ENCODE data around the gene SLC30A10. TPM values are rescaled to one million over a fixed set of nuclear protein-coding genes. Genes with fewer than 3 reads are reported as not detected.

The SLC30A10 gene
- total RNA-seq (not detected), polyA plus RNA-seq (not detected), total RNA-seq (not detected)

DNA sequence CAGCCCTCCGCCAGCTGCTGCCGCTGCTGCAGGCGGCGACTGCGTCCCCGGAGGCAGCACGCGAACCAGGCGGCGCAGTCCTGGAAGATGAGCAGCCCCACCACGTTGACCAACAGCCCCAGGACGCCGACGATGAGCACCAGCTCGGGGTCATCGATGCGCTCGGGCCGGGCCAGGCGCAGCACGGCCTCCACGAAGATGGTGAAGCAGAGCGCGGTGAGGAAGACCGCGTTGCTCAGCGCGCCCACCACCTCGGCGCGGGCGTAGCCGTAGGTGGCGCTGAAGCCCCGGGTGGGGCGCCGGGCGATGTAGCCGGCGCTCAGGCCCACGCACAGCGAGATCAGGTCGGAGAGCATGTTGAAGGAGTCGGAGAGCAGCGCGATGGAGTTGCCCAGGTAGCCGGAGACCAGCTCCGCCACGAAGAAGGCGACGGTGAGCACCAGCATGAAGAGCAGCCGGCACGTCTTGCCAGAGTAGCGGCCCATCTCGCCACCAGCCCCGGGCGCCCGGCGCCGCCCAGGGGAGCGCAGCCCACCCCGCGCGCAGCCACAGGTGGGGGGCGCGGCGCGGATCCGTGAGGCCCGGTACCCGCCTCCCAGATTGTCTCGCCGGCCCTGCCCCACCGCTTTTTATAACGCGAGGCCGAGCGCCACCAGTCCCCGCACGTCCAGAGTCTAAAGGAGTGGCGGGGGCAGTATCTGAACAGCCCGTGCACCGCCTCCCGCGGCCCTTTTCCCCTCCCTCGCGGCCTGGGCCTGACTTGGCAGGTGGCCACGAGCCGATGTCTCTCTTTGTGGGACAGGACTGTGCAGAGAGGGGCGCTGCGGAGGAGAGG lies at the start of gene SLC30A10:
TSS of gene SLC30A10 (minus strand) at position 602 of the 835 bp plus-strand sequence. CDS start at position 485, 117 bp downstream.
- no peak within 1 kb of the TSS for H3K27ac Mint-ChIP-seq
- no peaks in the 10 kb centered on the region for H3K9me3 ChIP-seq (ENCODE audit: control insufficient read depth in 2 of 3, low read length in 3 of 3)
- H3K36me3 Mint-ChIP-seq, result no peaks in the 10 kb centered on the region
- H3K27me3 Mint-ChIP-seq, result peaks cover 41 to 55% (median 47%) of the 10 kb centered on the region in 5 donors
- DNase-seq, result peak in 1 of 9 donors; percentile 30
- no peak within 1 kb of the TSS for H3K4me3 ChIP-seq (ENCODE audit: low read length)
- ATAC-seq, result no peak
- no peak within 1 kb of the TSS for H3K27ac ChIP-seq (ENCODE audit: low read depth, low read length)
- peaks cover 7 to 15% (median 14%) of the 10 kb centered on the region in 7 donors for H3K4me1 Mint-ChIP-seq
- ChIA-PET POLR2A (no interaction called here), CTCF (no interaction called here)
- no peaks in the 10 kb centered on the region for H3K36me3 ChIP-seq (ENCODE audit: control insufficient read depth in 2 of 3, insufficient read depth in 3 of 3, low read length in 3 of 3)
- H3K4me3 Mint-ChIP-seq, result peak within 1 kb of the TSS; percentile 29 to 83 (median 74)
- intact Hi-C loops (cut with micrococcal nuclease), result no loop called here
- no peaks in the 10 kb centered on the region for H3K27me3 ChIP-seq (ENCODE audit: control insufficient read depth in 2 of 2, insufficient read depth in 2 of 2, low read length in 2 of 2)
- no peaks in the 10 kb centered on the region for H3K4me1 ChIP-seq (ENCODE audit: control insufficient read depth in 2 of 2, insufficient read depth in 2 of 2, low read length in 2 of 2)
- H3K9me3 Mint-ChIP-seq, result no peaks in the 10 kb centered on the region

DNA sequence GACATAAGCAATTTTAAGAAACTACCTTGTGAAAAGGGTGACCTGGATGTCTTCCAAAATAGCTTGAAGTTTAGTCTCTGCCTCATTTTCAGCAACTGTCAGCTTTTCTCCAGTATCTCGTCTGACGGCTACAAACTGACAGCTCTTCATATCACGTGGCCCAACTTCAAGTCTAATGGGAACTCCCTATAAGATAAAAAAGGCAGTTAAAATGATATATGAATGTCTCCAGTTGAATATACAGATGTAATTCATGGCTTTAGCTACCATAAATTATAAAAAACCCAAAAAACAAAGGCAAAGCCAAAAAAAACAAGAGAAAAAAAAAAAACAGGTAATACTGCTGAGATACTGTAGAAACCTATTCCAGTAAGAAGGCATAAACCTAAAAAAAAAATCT lies 44.9 kb upstream of the SLC30A10 start:
- ChIA-PET POLR2A (no interaction called here), CTCF (no interaction called here)
- Mint-ChIP-seq H3K4me3 (no peak overlapping the region), H3K27ac (peak overlapping the region in 1 of 9 donors; percentile 13), H3K27me3 (no peaks in the 10 kb centered on the region), H3K36me3 (peaks cover 7 to 75% (median 39%) of the 10 kb centered on the region in 5 donors), H3K9me3 (no peaks in the 10 kb centered on the region), H3K4me1 (peaks cover 0 to 7% (median 0%) of the 10 kb centered on the region in 7 donors)
- no peaks in the 10 kb centered on the region for H3K9me3 ChIP-seq (ENCODE audit: control insufficient read depth in 2 of 3, low read length in 3 of 3)
- no peak for DNase-seq
- ATAC-seq, result no peak
- no peak overlapping the region for H3K27ac ChIP-seq (ENCODE audit: low read depth, low read length)
- H3K36me3 ChIP-seq (ENCODE audit: control insufficient read depth in 2 of 3, insufficient read depth in 3 of 3, low read length in 3 of 3), result peaks cover 12 to 76% (median 13%) of the 10 kb centered on the region in 3 experiments
- H3K4me3 ChIP-seq (ENCODE audit: low read length), result no peak overlapping the region
- H3K4me1 ChIP-seq (ENCODE audit: control insufficient read depth in 2 of 2, insufficient read depth in 2 of 2, low read length in 2 of 2), result no peaks in the 10 kb centered on the region
- H3K27me3 ChIP-seq (ENCODE audit: control insufficient read depth in 2 of 2, insufficient read depth in 2 of 2, low read length in 2 of 2), result no peaks in the 10 kb centered on the region
- intact Hi-C loops (cut with micrococcal nuclease), result no loop called here

- H3K4me3 Mint-ChIP-seq, result no peak overlapping the region
- no peaks in the 10 kb centered on the region for H3K9me3 ChIP-seq (ENCODE audit: control insufficient read depth in 2 of 3, low read length in 3 of 3)
- ChIA-PET POLR2A (no interaction called here), CTCF (no interaction called here)
- no peaks in the 10 kb centered on the region for H3K27me3 ChIP-seq (ENCODE audit: control insufficient read depth in 2 of 2, insufficient read depth in 2 of 2, low read length in 2 of 2)
- no peaks in the 10 kb centered on the region for H3K27me3 Mint-ChIP-seq
- peaks cover 0 to 25% (median 0%) of the 10 kb centered on the region in 3 experiments for H3K36me3 ChIP-seq (ENCODE audit: control insufficient read depth in 2 of 3, insufficient read depth in 3 of 3, low read length in 3 of 3)
- ATAC-seq, result no peak
- H3K4me3 ChIP-seq (ENCODE audit: low read length), result no peak overlapping the region
- H3K36me3 Mint-ChIP-seq, result peaks cover 7 to 41% (median 19%) of the 10 kb centered on the region in 5 donors
- peak overlapping the region in 5 of 9 donors; percentile 1 to 59 (median 3) for H3K27ac Mint-ChIP-seq
- H3K4me1 Mint-ChIP-seq, result peaks cover 0 to 10% (median 0%) of the 10 kb centered on the region in 7 donors
- no peak overlapping the region for H3K27ac ChIP-seq (ENCODE audit: low read depth, low read length)
- no peaks in the 10 kb centered on the region for H3K4me1 ChIP-seq (ENCODE audit: control insufficient read depth in 2 of 2, insufficient read depth in 2 of 2, low read length in 2 of 2)
- intact Hi-C loops (cut with micrococcal nuclease), result no loop called here
- DNase-seq, result no peak
- H3K9me3 Mint-ChIP-seq, result no peaks in the 10 kb centered on the region
Measured at GRCh38 chr1:219967361-219967760, 39.0 kb upstream of the SLC30A10 start.

GRCh38 chr1:219966071-219966349 lies 37.7 kb upstream of the SLC30A10 start:
- Mint-ChIP-seq H3K9me3 (no peaks in the 10 kb centered on the region), H3K27ac (no peak overlapping the region), H3K36me3 (peaks cover 7 to 37% (median 19%) of the 10 kb centered on the region in 5 donors), H3K27me3 (no peaks in the 10 kb centered on the region), H3K4me1 (peaks cover 0 to 10% (median 0%) of the 10 kb centered on the region in 7 donors), H3K4me3 (no peak overlapping the region)
- ChIA-PET POLR2A (no interaction called here), CTCF (no interaction called here)
- H3K9me3 ChIP-seq (ENCODE audit: control insufficient read depth in 2 of 3, low read length in 3 of 3), result no peaks in the 10 kb centered on the region
- intact Hi-C loops (cut with micrococcal nuclease), result no loop called here
- no peaks in the 10 kb centered on the region for H3K4me1 ChIP-seq (ENCODE audit: control insufficient read depth in 2 of 2, insufficient read depth in 2 of 2, low read length in 2 of 2)
- H3K27ac ChIP-seq (ENCODE audit: low read depth, low read length), result no peak overlapping the region
- H3K4me3 ChIP-seq (ENCODE audit: low read length), result no peak overlapping the region
- H3K36me3 ChIP-seq (ENCODE audit: control insufficient read depth in 2 of 3, insufficient read depth in 3 of 3, low read length in 3 of 3), result peaks cover 0 to 19% (median 0%) of the 10 kb centered on the region in 3 experiments
- DNase-seq (no peak), ATAC-seq (no peak)
- H3K27me3 ChIP-seq (ENCODE audit: control insufficient read depth in 2 of 2, insufficient read depth in 2 of 2, low read length in 2 of 2), result no peaks in the 10 kb centered on the region

GRCh38 chr1:219965285-219966070 lies 37.1 kb upstream of the SLC30A10 start:
- H3K9me3 ChIP-seq (ENCODE audit: control insufficient read depth in 2 of 3, low read length in 3 of 3), result no peaks in the 10 kb centered on the region
- no peaks in the 10 kb centered on the region for H3K27me3 ChIP-seq (ENCODE audit: control insufficient read depth in 2 of 2, insufficient read depth in 2 of 2, low read length in 2 of 2)
- ChIA-PET POLR2A (no interaction called here), CTCF (no interaction called here)
- Mint-ChIP-seq H3K27me3 (no peaks in the 10 kb centered on the region), H3K9me3 (no peaks in the 10 kb centered on the region), H3K4me3 (no peak overlapping the region), H3K27ac (no peak overlapping the region), H3K36me3 (peaks cover 7 to 32% (median 19%) of the 10 kb centered on the region in 5 donors), H3K4me1 (peaks cover 0 to 10% (median 0%) of the 10 kb centered on the region in 7 donors)
- ATAC-seq (no peak), DNase-seq (no peak)
- H3K4me3 ChIP-seq (ENCODE audit: low read length), result no peak overlapping the region
- H3K27ac ChIP-seq (ENCODE audit: low read depth, low read length), result no peak overlapping the region
- no peaks in the 10 kb centered on the region for H3K4me1 ChIP-seq (ENCODE audit: control insufficient read depth in 2 of 2, insufficient read depth in 2 of 2, low read length in 2 of 2)
- H3K36me3 ChIP-seq (ENCODE audit: control insufficient read depth in 2 of 3, insufficient read depth in 3 of 3, low read length in 3 of 3), result peaks cover 0 to 14% (median 0%) of the 10 kb centered on the region in 3 experiments
- intact Hi-C loops (cut with micrococcal nuclease), result no loop called here

- no peaks in the 10 kb centered on the region for H3K9me3 Mint-ChIP-seq
- Histone ChIP-seq H3K27ac (ENCODE audit: low read depth, low read length) (no peak overlapping the region), H3K27me3 (ENCODE audit: control insufficient read depth in 2 of 2, insufficient read depth in 2 of 2, low read length in 2 of 2) (no peaks in the 10 kb centered on the region), H3K9me3 (ENCODE audit: control insufficient read depth in 2 of 3, low read length in 3 of 3) (no peaks in the 10 kb centered on the region), H3K4me1 (ENCODE audit: control insufficient read depth in 2 of 2, insufficient read depth in 2 of 2, low read length in 2 of 2) (no peaks in the 10 kb centered on the region), H3K36me3 (ENCODE audit: control insufficient read depth in 2 of 3, insufficient read depth in 3 of 3, low read length in 3 of 3) (no peaks in the 10 kb centered on the region), H3K4me3 (ENCODE audit: low read length) (no peak overlapping the region)
- intact Hi-C loops (cut with micrococcal nuclease), result no loop called here
- no peak overlapping the region for H3K4me3 Mint-ChIP-seq
- ATAC-seq (no peak), DNase-seq (no peak)
- H3K27ac Mint-ChIP-seq, result no peak overlapping the region
- peaks cover 7 to 15% (median 9%) of the 10 kb centered on the region in 5 donors for H3K36me3 Mint-ChIP-seq
- H3K27me3 Mint-ChIP-seq, result no peaks in the 10 kb centered on the region
- CTCF ChIA-PET, result no interaction called here
- peaks cover 0 to 10% (median 0%) of the 10 kb centered on the region in 7 donors for H3K4me1 Mint-ChIP-seq
- POLR2A ChIA-PET, result no interaction called here
Measured at GRCh38 chr1:219963432-219963831, 35.1 kb upstream of the SLC30A10 start.

Measured in naive thymus-derived CD4-positive, alpha-beta T cell (primary cell).